WI38 (cell line): ENCODE measurements around the gene MEG3.

Experiments used
- H3K4me3 ChIP-seq: 2 replicates; pipeline ENCODE4 v1.5.1; 2011; ENCODE audit warnings: low read depth, mild to moderate bottlenecking, control low read depth, low read length
- CTCF ChIP-seq: IDR thresholded peaks from 2 replicates; pipeline ENCODE4 v1.5.1; 2012; ENCODE audit warnings: low read depth, mild to moderate bottlenecking, control low read depth, low read length

Gene MEG3

GRCh38 chr14:100825713-100826331, at the start of gene MEG3:
Gene MEG3, plus strand, starts transcription at chr14:100826118.
- H3K4me3 ChIP-seq, result peak within 1 kb of the TSS; percentile 79
- no peak for TF ChIP-seq CTCF

GRCh38 chr14:100776681-100777365, 49.1 kb upstream of the MEG3 start:
- H3K4me3 ChIP-seq, result no peak overlapping the region
- no peak for TF ChIP-seq CTCF

GRCh38 chr14:100777366-100777817, 48.5 kb upstream of the MEG3 start:
- no peak for TF ChIP-seq CTCF
- no peak overlapping the region for H3K4me3 ChIP-seq

- TF ChIP-seq CTCF, result no peak
- H3K4me3 ChIP-seq, result no peak overlapping the region
These were observed 47.9 kb upstream of the MEG3 start for GRCh38 chr14:100777818-100778525.

GRCh38 chr14:100778526-100778882, 47.4 kb upstream of the MEG3 start:
- TF ChIP-seq CTCF, result no peak
- H3K4me3 ChIP-seq, result no peak overlapping the region

GRCh38 chr14:100778951-100779690, 46.8 kb upstream of the MEG3 start:
- no peak overlapping the region for H3K4me3 ChIP-seq
- no peak for TF ChIP-seq CTCF
